Tibial nerve (tissue), 3 donors: ENCODE results near the gene KIAA0586.

ENCODE experiments used
- POLR2A ChIP-seq, 2 donors: fragments of 450-650 bp; IDR thresholded peaks; one replicate each; pipeline ENCODE4 v1.6.1; 2017; ENCODE audit warnings: antibody characterized with exemption in 2 of 2, mild to moderate bottlenecking in 2 of 2, moderate library complexity in 2 of 2
- TF ChIP-seq, protein P1 (sequence below), 5 experiments: fragments of 200-600 bp in 3 of 5; fragments of 450-650 bp in 2 of 5; sonication (generic) in 3 of 5; IDR thresholded peaks; one replicate each; pipeline ENCODE4 v1.5.1; 2016 to 2019; ENCODE audit warnings: antibody characterized with exemption in 5 of 5, mild to moderate bottlenecking in 3 of 5, moderate library complexity in 2 of 5

DNA sequence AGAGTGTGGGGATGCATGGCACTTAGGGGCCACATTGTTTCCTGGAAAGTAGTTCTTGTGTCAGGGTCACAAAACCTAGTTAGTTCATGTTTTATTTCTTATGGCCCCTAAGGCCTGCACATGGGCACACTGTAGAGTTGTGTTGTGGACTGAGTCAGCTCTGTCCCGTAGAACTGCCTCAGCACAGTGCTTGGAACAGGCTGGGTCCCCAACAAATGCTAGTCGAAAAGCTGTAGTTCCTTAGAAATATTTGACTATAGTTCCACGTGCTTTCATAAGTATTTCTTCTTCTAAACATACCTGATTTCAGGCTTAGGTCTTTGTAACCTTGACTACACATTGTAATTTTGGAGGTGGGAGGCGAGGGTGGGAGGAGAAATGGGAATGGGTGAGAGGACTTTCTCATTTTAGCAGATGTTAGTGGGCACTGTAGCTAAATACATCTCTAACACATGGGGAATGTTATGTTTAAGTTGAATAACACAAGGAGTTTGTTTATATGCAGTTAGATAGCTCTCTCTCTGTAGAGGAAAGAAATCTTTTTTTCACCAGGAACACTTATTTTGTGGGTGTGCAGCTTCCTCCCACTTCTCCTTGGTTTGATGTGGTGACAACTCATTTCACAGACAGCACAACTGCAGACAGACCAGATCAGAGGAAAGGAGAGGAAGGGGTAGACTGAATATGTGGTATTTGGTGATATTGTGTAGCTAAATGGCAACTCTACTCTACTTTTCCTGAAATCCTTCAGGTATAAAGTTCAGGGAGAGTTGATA, 170.7 kb downstream of the KIAA0586 start:
- TF ChIP-seq, protein P1, sequence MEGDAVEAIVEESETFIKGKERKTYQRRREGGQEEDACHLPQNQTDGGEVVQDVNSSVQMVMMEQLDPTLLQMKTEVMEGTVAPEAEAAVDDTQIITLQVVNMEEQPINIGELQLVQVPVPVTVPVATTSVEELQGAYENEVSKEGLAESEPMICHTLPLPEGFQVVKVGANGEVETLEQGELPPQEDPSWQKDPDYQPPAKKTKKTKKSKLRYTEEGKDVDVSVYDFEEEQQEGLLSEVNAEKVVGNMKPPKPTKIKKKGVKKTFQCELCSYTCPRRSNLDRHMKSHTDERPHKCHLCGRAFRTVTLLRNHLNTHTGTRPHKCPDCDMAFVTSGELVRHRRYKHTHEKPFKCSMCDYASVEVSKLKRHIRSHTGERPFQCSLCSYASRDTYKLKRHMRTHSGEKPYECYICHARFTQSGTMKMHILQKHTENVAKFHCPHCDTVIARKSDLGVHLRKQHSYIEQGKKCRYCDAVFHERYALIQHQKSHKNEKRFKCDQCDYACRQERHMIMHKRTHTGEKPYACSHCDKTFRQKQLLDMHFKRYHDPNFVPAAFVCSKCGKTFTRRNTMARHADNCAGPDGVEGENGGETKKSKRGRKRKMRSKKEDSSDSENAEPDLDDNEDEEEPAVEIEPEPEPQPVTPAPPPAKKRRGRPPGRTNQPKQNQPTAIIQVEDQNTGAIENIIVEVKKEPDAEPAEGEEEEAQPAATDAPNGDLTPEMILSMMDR (IDR thresholded peaks at IDR 0.05): no peak
- no peak for TF ChIP-seq POLR2A (IDR thresholded peaks at IDR 0.05)
